Measurements from ENCODE around the gene AGAP5.
"Not testable (repeated sequence)": the region's sequence is repeated elsewhere in the genome, so short reads cannot be mapped to it uniquely, and the experiment has no call there.

AGAP5 gene

GRCh38 chr10:73729781-73730152, 31.9 kb upstream of the AGAP5 start:
- ATAC-seq = peak; percentile 73
- H3K9me3 Mint-ChIP-seq; H3K4me1 Mint-ChIP-seq; DNase-seq (ENCODE audit: low spot score in 2 of 2): not testable (repeated sequence)
- peak overlapping the region; percentile 96 for H3K27ac Mint-ChIP-seq
- peaks cover 46% of the 10 kb centered on the region for H3K36me3 Mint-ChIP-seq
- H3K4me3 Mint-ChIP-seq = peak overlapping the region; percentile 94

- Mint-ChIP-seq H3K36me3 (peaks cover 91% of the 10 kb centered on the region), H3K4me1 (no peaks in the 10 kb centered on the region), H3K4me3 (no peak overlapping the region), H3K27ac (peak overlapping the region; percentile 60), H3K9me3 (no peaks in the 10 kb centered on the region)
- ATAC-seq (no peak), DNase-seq (ENCODE audit: low spot score in 2 of 2) (no peak)
These were observed 25.6 kb upstream of the AGAP5 start for GRCh38 chr10:73723516-73723915.

- H3K4me1 Mint-ChIP-seq; H3K4me3 Mint-ChIP-seq; ATAC-seq; H3K9me3 Mint-ChIP-seq; DNase-seq (ENCODE audit: low spot score in 2 of 2): not testable (repeated sequence)
- Mint-ChIP-seq H3K27ac (peak overlapping the region; percentile 10), H3K36me3 (peaks cover 94% of the 10 kb centered on the region)
These were observed 22.7 kb upstream of the AGAP5 start for GRCh38 chr10:73720561-73720960.

GRCh38 chr10:73717556-73717955, 19.6 kb upstream of the AGAP5 start:
- peak overlapping the region; percentile 76 for H3K27ac Mint-ChIP-seq

GRCh38 chr10:73716251-73716650, 18.3 kb upstream of the AGAP5 start:
- Mint-ChIP-seq H3K4me1 (peaks cover 4% of the 10 kb centered on the region), H3K36me3 (peaks cover 91% of the 10 kb centered on the region), H3K9me3 (no peaks in the 10 kb centered on the region), H3K4me3 (no peak overlapping the region), H3K27ac (no peak overlapping the region)
- ATAC-seq (no peak), DNase-seq (ENCODE audit: low spot score in 2 of 2) (no peak)

More at GRCh38 chr10:73717556-73717955, 19.6 kb upstream of the AGAP5 start:
- no peak overlapping the region for H3K4me3 Mint-ChIP-seq
- ATAC-seq = no peak
- H3K9me3 Mint-ChIP-seq = no peaks in the 10 kb centered on the region
- H3K36me3 Mint-ChIP-seq = peaks cover 86% of the 10 kb centered on the region
- H3K4me1 Mint-ChIP-seq = peaks cover 4% of the 10 kb centered on the region
- no peak for DNase-seq (ENCODE audit: low spot score in 2 of 2)

- H3K4me1 Mint-ChIP-seq; DNase-seq (ENCODE audit: low spot score in 2 of 2); H3K27ac Mint-ChIP-seq; H3K4me3 Mint-ChIP-seq; ATAC-seq; H3K9me3 Mint-ChIP-seq: not testable (repeated sequence)
- H3K36me3 Mint-ChIP-seq = peaks cover 91% of the 10 kb centered on the region
These were observed 17.6 kb upstream of the AGAP5 start for GRCh38 chr10:73715179-73716156.

- not testable (repeated sequence) for H3K4me1 Mint-ChIP-seq; ATAC-seq; H3K9me3 Mint-ChIP-seq; H3K27ac Mint-ChIP-seq; DNase-seq (ENCODE audit: low spot score in 2 of 2); H3K4me3 Mint-ChIP-seq
- H3K36me3 Mint-ChIP-seq = peaks cover 87% of the 10 kb centered on the region
These were observed 16.6 kb upstream of the AGAP5 start for GRCh38 chr10:73714483-73714882.

GRCh38 chr10:73713912-73714311, 16.0 kb upstream of the AGAP5 start:
- not testable (repeated sequence) for ATAC-seq; H3K27ac Mint-ChIP-seq; H3K9me3 Mint-ChIP-seq; H3K4me3 Mint-ChIP-seq; DNase-seq (ENCODE audit: low spot score in 2 of 2); H3K4me1 Mint-ChIP-seq
- H3K36me3 Mint-ChIP-seq = peaks cover 83% of the 10 kb centered on the region

GRCh38 chr10:73711683-73712082, 13.8 kb upstream of the AGAP5 start:
- not testable (repeated sequence) for DNase-seq (ENCODE audit: low spot score in 2 of 2); ATAC-seq; H3K27ac Mint-ChIP-seq; H3K9me3 Mint-ChIP-seq; H3K4me1 Mint-ChIP-seq; H3K4me3 Mint-ChIP-seq
- peaks cover 68% of the 10 kb centered on the region for H3K36me3 Mint-ChIP-seq

GRCh38 chr10:73708122-73708521, 10.2 kb upstream of the AGAP5 start:
- DNase-seq (ENCODE audit: low spot score in 2 of 2); ATAC-seq; H3K9me3 Mint-ChIP-seq; H3K4me3 Mint-ChIP-seq; H3K4me1 Mint-ChIP-seq; H3K27ac Mint-ChIP-seq: not testable (repeated sequence)
- peaks cover 62% of the 10 kb centered on the region for H3K36me3 Mint-ChIP-seq

GRCh38 chr10:73707628-73708027, 9.7 kb upstream of the AGAP5 start:
- not testable (repeated sequence) for H3K4me1 Mint-ChIP-seq; H3K27ac Mint-ChIP-seq; ATAC-seq; H3K4me3 Mint-ChIP-seq; DNase-seq (ENCODE audit: low spot score in 2 of 2); H3K9me3 Mint-ChIP-seq
- H3K36me3 Mint-ChIP-seq = peaks cover 60% of the 10 kb centered on the region

GRCh38 chr10:73706488-73706887, 8.6 kb upstream of the AGAP5 start:
- peaks cover 58% of the 10 kb centered on the region for H3K36me3 Mint-ChIP-seq
- not testable (repeated sequence) for H3K27ac Mint-ChIP-seq; ATAC-seq; H3K9me3 Mint-ChIP-seq; H3K4me1 Mint-ChIP-seq; H3K4me3 Mint-ChIP-seq; DNase-seq (ENCODE audit: low spot score in 2 of 2)

GRCh38 chr10:73705506-73706072, 7.7 kb upstream of the AGAP5 start:
- not testable (repeated sequence) for H3K27ac Mint-ChIP-seq; H3K9me3 Mint-ChIP-seq; H3K4me1 Mint-ChIP-seq; ATAC-seq; H3K4me3 Mint-ChIP-seq; DNase-seq (ENCODE audit: low spot score in 2 of 2)
- H3K36me3 Mint-ChIP-seq = peaks cover 58% of the 10 kb centered on the region

- H3K9me3 Mint-ChIP-seq; DNase-seq (ENCODE audit: low spot score in 2 of 2); H3K4me3 Mint-ChIP-seq; H3K27ac Mint-ChIP-seq; ATAC-seq; H3K4me1 Mint-ChIP-seq: not testable (repeated sequence)
- peaks cover 55% of the 10 kb centered on the region for H3K36me3 Mint-ChIP-seq
These were observed 6.0 kb upstream of the AGAP5 start for GRCh38 chr10:73703924-73704323.

- H3K9me3 Mint-ChIP-seq; H3K4me3 Mint-ChIP-seq; ATAC-seq; DNase-seq (ENCODE audit: low spot score in 2 of 2); H3K4me1 Mint-ChIP-seq; H3K27ac Mint-ChIP-seq: not testable (repeated sequence)
- peaks cover 45% of the 10 kb centered on the region for H3K36me3 Mint-ChIP-seq
These were observed 910 bp upstream of the AGAP5 start for GRCh38 chr10:73698819-73699218.

GRCh38 chr10:73695302-73695701, 2.6 kb downstream of the AGAP5 start:
- not testable (repeated sequence) for H3K4me1 Mint-ChIP-seq; DNase-seq (ENCODE audit: low spot score in 2 of 2); H3K4me3 Mint-ChIP-seq; H3K9me3 Mint-ChIP-seq; ATAC-seq; H3K27ac Mint-ChIP-seq
- H3K36me3 Mint-ChIP-seq = peaks cover 32% of the 10 kb centered on the region
